Fibroblast of lung (primary cell): ENCODE results near the gene PARP11. TPM values are rescaled to one million over a fixed set of nuclear protein-coding genes. Genes with fewer than 3 reads are reported as not detected.

Experiments used
- DNase-seq, 2 donors: peaks; one replicate each; pipeline versions ENCODE4 v3.0.0 to v3.0.0-alpha.2; 2010; ENCODE audit warnings: low read depth in 2 of 2
- H2AFZ ChIP-seq: 2 replicates; pipeline ENCODE4 v1.5.1; 2012; ENCODE audit warnings: low read length, control low read depth, inconsistent platforms
- H3K27ac ChIP-seq: 2 replicates; pipeline ENCODE4 v1.5.1; 2011; ENCODE audit warnings: low read length, control low read depth; ENCODE audit not compliant: insufficient read depth
- H3K27me3 ChIP-seq: 2 replicates; pipeline ENCODE4 v1.5.1; 2011; ENCODE audit warnings: mild to moderate bottlenecking, low read length; ENCODE audit not compliant: control insufficient read depth, insufficient read depth
- H3K36me3 ChIP-seq: 2 replicates; pipeline ENCODE4 v1.5.1; 2011; ENCODE audit warnings: low read length; ENCODE audit not compliant: control insufficient read depth, insufficient read depth
- H3K4me1 ChIP-seq: 2 replicates; pipeline ENCODE4 v1.5.1; 2011; ENCODE audit warnings: low read length; ENCODE audit not compliant: control insufficient read depth, insufficient read depth; ENCODE audit errors: extremely low read depth
- H3K4me2 ChIP-seq: 2 replicates; pipeline ENCODE4 v1.5.1; 2011; ENCODE audit warnings: low read length, control low read depth; ENCODE audit not compliant: insufficient read depth; ENCODE audit errors: extremely low read depth
- H3K4me3 ChIP-seq, 4 experiments: fragments of 200-600 bp in 1 of 4; sonication (generic) in 1 of 4; replicated peaks in 1 of 4; 2 replicates each; pipeline ENCODE4 v1.5.1; 2011 to 2016; ENCODE audit warnings: low read length in 4 of 4, low read depth in 3 of 4, mild to moderate bottlenecking in 3 of 4, control low read depth in 2 of 4, inconsistent platforms in 1 of 4, mixed read lengths in 1 of 4; ENCODE audit not compliant: insufficient read depth in 1 of 4; ENCODE audit errors: control extremely low read depth in 1 of 4
- H3K79me2 ChIP-seq: 2 replicates; pipeline ENCODE4 v1.5.1; 2012; ENCODE audit warnings: mild to moderate bottlenecking, low read length, inconsistent platforms; ENCODE audit not compliant: control insufficient read depth, insufficient read depth
- H3K9ac ChIP-seq: 2 replicates; pipeline ENCODE4 v1.5.1; 2011; ENCODE audit warnings: mild to moderate bottlenecking, low read length, control low read depth; ENCODE audit not compliant: insufficient read depth
- H3K9me3 ChIP-seq: 2 replicates; pipeline ENCODE4 v1.5.1; 2012; ENCODE audit warnings: low read depth, low read length; ENCODE audit not compliant: control insufficient read depth, insufficient read depth
- H4K20me1 ChIP-seq: 2 replicates; pipeline ENCODE4 v1.5.1; 2011; ENCODE audit warnings: low read length; ENCODE audit not compliant: control insufficient read depth, insufficient read depth; ENCODE audit errors: extremely low read depth
- CTCF ChIP-seq, 2 donors: IDR thresholded peaks in 1 of 2; conservative IDR thresholded peaks in 1 of 2; 1 replicate in 1 of 2; 2 replicates in 1 of 2; pipeline ENCODE4 v1.5.1; 2011 to 2012; ENCODE audit warnings: low read length in 2 of 2, control low read depth in 1 of 2, inconsistent platforms in 1 of 2, low read depth in 1 of 2, mild to moderate bottlenecking in 1 of 2
- EZH2 ChIP-seq: IDR thresholded peaks from 2 replicates; pipeline ENCODE4 v1.5.1; 2012; ENCODE audit warnings: low read length, control low read depth, mild to moderate bottlenecking; ENCODE audit errors: missing control alignments
- polyA plus RNA-seq, 2 donors: library from polyadenylated mRNA; depleted of rRNA in 1 of 2; stranded (reverse) in 1 of 2; unstranded in 1 of 2; fragments of >200 nt; gene quantifications; 2 replicates each; pipeline ENCODE4 v1.2.1, GENCODE V29; 2011 to 2012; ENCODE audit warnings: missing spikeins in 1 of 2
- total RNA-seq: library from RNA; depleted of rRNA; stranded (reverse); fragments of >200 nt; gene quantifications from 2 replicates; pipeline ENCODE4 v1.2.1, GENCODE V29; 2014

The PARP11 gene
- total and polyA plus RNA-seq, 2 donors (not counting 1 experiment from before 2014, with no cell fraction given), result 6.6 to 8.9 TPM

DNA sequence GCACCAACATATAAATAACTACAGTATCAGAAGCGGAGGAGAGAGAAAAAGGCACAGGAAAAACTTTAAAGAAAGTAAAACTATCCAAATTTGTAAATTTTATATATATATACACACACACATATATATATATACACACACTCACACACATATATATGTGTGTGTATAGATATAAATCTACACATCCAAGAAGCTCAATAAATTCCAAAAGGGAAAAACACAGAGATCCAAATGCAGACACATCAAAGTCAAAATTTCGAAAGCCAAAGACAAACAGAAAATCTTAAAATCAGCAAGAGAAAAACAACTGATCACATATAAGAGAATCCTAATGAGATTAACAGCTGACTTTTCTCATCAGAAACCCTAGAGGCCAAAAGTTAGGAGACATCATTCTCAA is 37.3 kb downstream of the PARP11 start:
- no peaks in the 10 kb centered on the region for H3K9me3 ChIP-seq
- no peak overlapping the region for H2AFZ ChIP-seq
- no peak overlapping the region for H3K4me2 ChIP-seq
- no peak overlapping the region for H3K9ac ChIP-seq
- no peaks in the 10 kb centered on the region for H3K36me3 ChIP-seq
- no peaks in the 10 kb centered on the region for H3K27me3 ChIP-seq
- H3K79me2 ChIP-seq, result no peaks in the 10 kb centered on the region
- no peaks in the 10 kb centered on the region for H3K4me1 ChIP-seq
- H4K20me1 ChIP-seq, result no peaks in the 10 kb centered on the region
- no peak overlapping the region for H3K27ac ChIP-seq
- no peak for TF ChIP-seq EZH2
- no peak for TF ChIP-seq CTCF (conservative IDR thresholded peaks at IDR 0.05 in 1 of 2, IDR thresholded peaks at IDR 0.05 in 1 of 2; ENCODE audit: low read depth in 1 of 2, low read length in 2 of 2)
- no peak overlapping the region for H3K4me3 ChIP-seq
- no peak for DNase-seq

- no peaks in the 10 kb centered on the region for H3K36me3 ChIP-seq
- no peaks in the 10 kb centered on the region for H4K20me1 ChIP-seq
- no peaks in the 10 kb centered on the region for H3K4me1 ChIP-seq
- no peak overlapping the region for H2AFZ ChIP-seq
- no peak overlapping the region for H3K4me2 ChIP-seq
- DNase-seq, result no peak
- H3K79me2 ChIP-seq, result no peaks in the 10 kb centered on the region
- TF ChIP-seq CTCF (conservative IDR thresholded peaks at IDR 0.05 in 1 of 2, IDR thresholded peaks at IDR 0.05 in 1 of 2; ENCODE audit: low read depth in 1 of 2, low read length in 2 of 2), result no peak
- TF ChIP-seq EZH2, result no peak
- H3K27ac ChIP-seq, result no peak overlapping the region
- H3K27me3 ChIP-seq, result no peaks in the 10 kb centered on the region
- H3K4me3 ChIP-seq, result no peak overlapping the region
- no peaks in the 10 kb centered on the region for H3K9me3 ChIP-seq
- no peak overlapping the region for H3K9ac ChIP-seq
These were observed 38.4 kb downstream of the PARP11 start for GRCh38 chr12:3834774-3835173.

GRCh38 chr12:3833670-3834310 is 39.4 kb downstream of the PARP11 start:
- Histone ChIP-seq H3K27ac (no peak overlapping the region), H3K9ac (no peak overlapping the region), H3K79me2 (no peaks in the 10 kb centered on the region), H3K4me1 (no peaks in the 10 kb centered on the region), H4K20me1 (no peaks in the 10 kb centered on the region), H3K4me3 (no peak overlapping the region), H2AFZ (no peak overlapping the region), H3K9me3 (no peaks in the 10 kb centered on the region), H3K36me3 (no peaks in the 10 kb centered on the region), H3K4me2 (no peak overlapping the region), H3K27me3 (no peaks in the 10 kb centered on the region)
- TF ChIP-seq CTCF (conservative IDR thresholded peaks at IDR 0.05 in 1 of 2, IDR thresholded peaks at IDR 0.05 in 1 of 2; ENCODE audit: low read depth in 1 of 2, low read length in 2 of 2), result no peak
- TF ChIP-seq EZH2, result no peak
- DNase-seq, result no peak
